Measurements from ENCODE around the gene PLA2G4B.

GRCh38 chr15:41894251-41894790 is 55.7 kb downstream of the PLA2G4B start:
- TF ChIP-seq CTCF (IDR thresholded peaks at IDR 0.05) = no peak
- no peak for TF ChIP-seq POLR2A (IDR thresholded peaks at IDR 0.05)
